Liver (tissue), 9 donors: ENCODE results near the gene KIF6. TPM values are rescaled to one million over a fixed set of nuclear protein-coding genes. Genes with fewer than 3 reads are reported as not detected.
A peak's percentile ranks its signal among the peaks of the same experiment; 100 is the strongest.

ENCODE experiments used
- DNase-seq: peaks from one replicate; pipeline ENCODE4 v3.0.0-alpha.2; 2017; ENCODE audit warnings: low spot score
- H3K27ac ChIP-seq, 2 donors: one replicate each; pipeline ENCODE4 v1.7.0; 2013; ENCODE audit warnings: inconsistent platforms in 2 of 2, low read length in 2 of 2, control low read depth in 1 of 2, low read depth in 1 of 2, mild to moderate bottlenecking in 1 of 2
- H3K27me3 ChIP-seq, 4 donors: one replicate each; pipeline versions ENCODE4 v1.6.1 to v1.7.0; 2013; ENCODE audit warnings: low read length in 3 of 4, inconsistent platforms in 1 of 4, mild to moderate bottlenecking in 1 of 4, moderate library complexity in 1 of 4; ENCODE audit not compliant: control insufficient read depth in 4 of 4, insufficient read depth in 4 of 4
- H3K36me3 ChIP-seq, 4 donors: one replicate each; pipeline versions ENCODE4 v1.6.1 to v1.7.0; 2013; ENCODE audit warnings: low read length in 3 of 4, mild to moderate bottlenecking in 3 of 4, low read depth in 1 of 4, moderate library complexity in 1 of 4; ENCODE audit not compliant: control insufficient read depth in 4 of 4, insufficient read depth in 3 of 4
- H3K4me1 ChIP-seq, 4 donors: one replicate each; pipeline versions ENCODE4 v1.6.1 to v1.7.0; 2013; ENCODE audit warnings: low read length in 3 of 4, mild to moderate bottlenecking in 3 of 4, moderate library complexity in 1 of 4; ENCODE audit not compliant: control insufficient read depth in 4 of 4, insufficient read depth in 4 of 4
- H3K4me3 ChIP-seq, 3 donors: one replicate each; pipeline versions ENCODE4 v1.6.1 to v1.7.0; 2013; ENCODE audit warnings: low read length in 3 of 3, control low read depth in 1 of 3, low read depth in 1 of 3, mild to moderate bottlenecking in 1 of 3
- H3K9ac ChIP-seq, 2 donors: one replicate each; pipeline ENCODE4 v1.7.0; 2013; ENCODE audit warnings: low read length in 2 of 2, mild to moderate bottlenecking in 2 of 2, moderate library complexity in 2 of 2, control low read depth in 1 of 2, low read depth in 1 of 2
- H3K9me3 ChIP-seq, 4 donors: one replicate each; pipeline versions ENCODE4 v1.6.1 to v1.7.0; 2013; ENCODE audit warnings: low read length in 3 of 4; ENCODE audit not compliant: control insufficient read depth in 4 of 4
- EGR1 ChIP-seq, 2 donors: IDR thresholded peaks; 2 replicates each; pipeline ENCODE4 v1.6.1; 2016 to 2018; ENCODE audit warnings: antibody characterized with exemption in 2 of 2, low read depth in 2 of 2
- FOXA1 ChIP-seq: IDR thresholded peaks from 2 replicates; pipeline ENCODE4 v1.6.1; 2016; ENCODE audit warnings: antibody characterized with exemption
- FOXA2 ChIP-seq: IDR thresholded peaks from 2 replicates; pipeline ENCODE4 v1.6.1; 2016; ENCODE audit warnings: antibody characterized with exemption
- GABPA ChIP-seq, 2 donors: IDR thresholded peaks in 1 of 2; conservative IDR thresholded peaks in 1 of 2; 2 replicates each; pipeline ENCODE4 v1.6.1; 2016; ENCODE audit warnings: antibody characterized with exemption in 2 of 2, mild to moderate bottlenecking in 1 of 2, moderate library complexity in 1 of 2
- HNF4A ChIP-seq, 2 donors: conservative IDR thresholded peaks; 2 replicates each; pipeline ENCODE4 v1.6.1; 2016; ENCODE audit warnings: antibody characterized with exemption in 2 of 2, mild to moderate bottlenecking in 2 of 2
- HNF4G ChIP-seq: IDR thresholded peaks from 2 replicates; pipeline ENCODE4 v1.6.1; 2016; ENCODE audit warnings: antibody characterized with exemption
- JUND ChIP-seq, 2 donors: IDR thresholded peaks; 2 replicates each; pipeline ENCODE4 v1.6.1; 2016; ENCODE audit warnings: antibody characterized with exemption in 2 of 2
- RAD21 ChIP-seq, 2 donors: IDR thresholded peaks; 2 replicates each; pipeline ENCODE4 v1.6.1; 2016; ENCODE audit warnings: antibody characterized with exemption in 2 of 2, mild to moderate bottlenecking in 2 of 2
- REST ChIP-seq: IDR thresholded peaks from 2 replicates; pipeline ENCODE4 v1.6.1; 2016; ENCODE audit warnings: antibody characterized with exemption, mild to moderate bottlenecking
- RXRA ChIP-seq, 2 donors: IDR thresholded peaks; 2 replicates each; pipeline ENCODE4 v1.6.1; 2017 to 2018; ENCODE audit warnings: antibody characterized with exemption in 2 of 2, mild to moderate bottlenecking in 1 of 2
- SP1 ChIP-seq: IDR thresholded peaks from 2 replicates; pipeline ENCODE4 v1.6.1; 2018; ENCODE audit warnings: antibody characterized with exemption, mild to moderate bottlenecking
- TAF1 ChIP-seq: conservative IDR thresholded peaks from 2 replicates; pipeline ENCODE4 v1.6.1; 2016; ENCODE audit warnings: antibody characterized with exemption, mild to moderate bottlenecking
- YY1 ChIP-seq: IDR thresholded peaks from 2 replicates; pipeline ENCODE4 v1.6.1; 2016; ENCODE audit warnings: antibody characterized with exemption, mild to moderate bottlenecking
- WGBS: extraction: QIAGEN DNeasy Blood & Tissue Kit; methylation state at CpG from one replicate; pipeline ENCODE4 v1.1.7; 2013; 5-methylcytosine and 5-hydroxymethylcytosine counted together
- polyA plus RNA-seq, 2 donors: library from polyadenylated mRNA; stranded (reverse) in 1 of 2; unstranded in 1 of 2; fragments of 200-250 nt in 1 of 2; fragments of >200 nt in 1 of 2; fragmentation: Nextera tagmentation in 1 of 2; extraction: Ambion mirVana in 1 of 2; gene quantifications; one replicate each; pipeline versions ENCODE4 v1.2.1 to v1.2.3, GENCODE V29; 2013 to 2015
- total RNA-seq, 2 donors: library from RNA; depleted of rRNA; stranded (reverse); fragments of >200 nt; gene quantifications; one replicate each; pipeline ENCODE4 v1.2.3, GENCODE V29; 2014
- TF ChIP-seq, protein P1 (sequence below): IDR thresholded peaks from 2 replicates; pipeline ENCODE4 v1.6.1; 2016; ENCODE audit warnings: antibody characterized with exemption
- TF ChIP-seq, protein P2 (sequence below): IDR thresholded peaks from 2 replicates; pipeline ENCODE4 v1.6.1; 2016; ENCODE audit warnings: antibody characterized with exemption
- TF ChIP-seq, protein P3 (sequence below): IDR thresholded peaks from 2 replicates; pipeline ENCODE4 v1.6.1; 2016; ENCODE audit warnings: antibody characterized with exemption
- TF ChIP-seq, protein P4 (sequence below): fragments of 150-350 bp; IDR thresholded peaks from 2 replicates; pipeline ENCODE4 v1.5.1; 2017; ENCODE audit warnings: improper control_type of control experiment, low read depth, low read length; ENCODE audit not compliant: missing input control
- donor health status: healthy.
- donor health status: healthy.
- donor health status: healthy.
- donor health status: healthy.
- donor health status: healthy.

The KIF6 gene, protein sequence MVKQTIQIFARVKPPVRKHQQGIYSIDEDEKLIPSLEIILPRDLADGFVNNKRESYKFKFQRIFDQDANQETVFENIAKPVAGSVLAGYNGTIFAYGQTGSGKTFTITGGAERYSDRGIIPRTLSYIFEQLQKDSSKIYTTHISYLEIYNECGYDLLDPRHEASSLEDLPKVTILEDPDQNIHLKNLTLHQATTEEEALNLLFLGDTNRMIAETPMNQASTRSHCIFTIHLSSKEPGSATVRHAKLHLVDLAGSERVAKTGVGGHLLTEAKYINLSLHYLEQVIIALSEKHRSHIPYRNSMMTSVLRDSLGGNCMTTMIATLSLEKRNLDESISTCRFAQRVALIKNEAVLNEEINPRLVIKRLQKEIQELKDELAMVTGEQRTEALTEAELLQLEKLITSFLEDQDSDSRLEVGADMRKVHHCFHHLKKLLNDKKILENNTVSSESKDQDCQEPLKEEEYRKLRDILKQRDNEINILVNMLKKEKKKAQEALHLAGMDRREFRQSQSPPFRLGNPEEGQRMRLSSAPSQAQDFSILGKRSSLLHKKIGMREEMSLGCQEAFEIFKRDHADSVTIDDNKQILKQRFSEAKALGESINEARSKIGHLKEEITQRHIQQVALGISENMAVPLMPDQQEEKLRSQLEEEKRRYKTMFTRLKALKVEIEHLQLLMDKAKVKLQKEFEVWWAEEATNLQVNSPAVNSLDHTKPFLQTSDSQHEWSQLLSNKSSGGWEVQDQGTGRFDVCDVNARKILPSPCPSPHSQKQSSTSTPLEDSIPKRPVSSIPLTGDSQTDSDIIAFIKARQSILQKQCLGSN
- total RNA-seq (1 to 10 TPM in 1 of 2 donors, under 1 TPM in 1; 0.17 to 7.5 TPM), polyA plus RNA-seq (under 1 TPM; 0.28 to 0.31 TPM)

GRCh38 chr6:39724787-39725631, at the start of gene KIF6:
Gene KIF6 (minus strand): TSS chr6:39725408. CDS start chr6:39725310, 98 bp downstream.
- peak within 1 kb of the TSS; percentile 83 to 92 (median 85) for H3K4me3 ChIP-seq
- H3K27me3 ChIP-seq = no peaks in the 10 kb centered on the region
- TF ChIP-seq, protein P1, sequence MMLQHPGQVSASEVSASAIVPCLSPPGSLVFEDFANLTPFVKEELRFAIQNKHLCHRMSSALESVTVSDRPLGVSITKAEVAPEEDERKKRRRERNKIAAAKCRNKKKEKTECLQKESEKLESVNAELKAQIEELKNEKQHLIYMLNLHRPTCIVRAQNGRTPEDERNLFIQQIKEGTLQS = no peak
- TF ChIP-seq FOXA2 (no peak), RAD21 (IDR thresholded peaks at IDR 0.05) (peak; percentile 20), SP1 (peak; percentile 40), YY1 (peak; percentile 24), HNF4G (no peak), REST (no peak), HNF4A (conservative IDR thresholded peaks at IDR 0.05) (peak in 1 of 2 donors; percentile 27), TAF1 (no peak), EGR1 (IDR thresholded peaks at IDR 0.05; ENCODE audit: low read depth in 2 of 2) (peak; percentile 80 to 90), FOXA1 (no peak), JUND (IDR thresholded peaks at IDR 0.05) (no peak), RXRA (IDR thresholded peaks at IDR 0.05) (peak; percentile 4 to 22), GABPA (IDR thresholded peaks at IDR 0.05 in 1 of 2, conservative IDR thresholded peaks at IDR 0.05 in 1 of 2) (peak in 1 of 2 donors; percentile 70)
- TF ChIP-seq, protein P2, sequence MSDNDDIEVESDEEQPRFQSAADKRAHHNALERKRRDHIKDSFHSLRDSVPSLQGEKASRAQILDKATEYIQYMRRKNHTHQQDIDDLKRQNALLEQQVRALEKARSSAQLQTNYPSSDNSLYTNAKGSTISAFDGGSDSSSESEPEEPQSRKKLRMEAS = peak; percentile 39
- TF ChIP-seq, protein P3, sequence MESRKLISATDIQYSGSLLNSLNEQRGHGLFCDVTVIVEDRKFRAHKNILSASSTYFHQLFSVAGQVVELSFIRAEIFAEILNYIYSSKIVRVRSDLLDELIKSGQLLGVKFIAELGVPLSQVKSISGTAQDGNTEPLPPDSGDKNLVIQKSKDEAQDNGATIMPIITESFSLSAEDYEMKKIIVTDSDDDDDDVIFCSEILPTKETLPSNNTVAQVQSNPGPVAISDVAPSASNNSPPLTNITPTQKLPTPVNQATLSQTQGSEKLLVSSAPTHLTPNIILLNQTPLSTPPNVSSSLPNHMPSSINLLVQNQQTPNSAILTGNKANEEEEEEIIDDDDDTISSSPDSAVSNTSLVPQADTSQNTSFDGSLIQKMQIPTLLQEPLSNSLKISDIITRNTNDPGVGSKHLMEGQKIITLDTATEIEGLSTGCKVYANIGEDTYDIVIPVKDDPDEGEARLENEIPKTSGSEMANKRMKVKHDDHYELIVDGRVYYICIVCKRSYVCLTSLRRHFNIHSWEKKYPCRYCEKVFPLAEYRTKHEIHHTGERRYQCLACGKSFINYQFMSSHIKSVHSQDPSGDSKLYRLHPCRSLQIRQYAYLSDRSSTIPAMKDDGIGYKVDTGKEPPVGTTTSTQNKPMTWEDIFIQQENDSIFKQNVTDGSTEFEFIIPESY = no peak
- TF ChIP-seq, protein P4, sequence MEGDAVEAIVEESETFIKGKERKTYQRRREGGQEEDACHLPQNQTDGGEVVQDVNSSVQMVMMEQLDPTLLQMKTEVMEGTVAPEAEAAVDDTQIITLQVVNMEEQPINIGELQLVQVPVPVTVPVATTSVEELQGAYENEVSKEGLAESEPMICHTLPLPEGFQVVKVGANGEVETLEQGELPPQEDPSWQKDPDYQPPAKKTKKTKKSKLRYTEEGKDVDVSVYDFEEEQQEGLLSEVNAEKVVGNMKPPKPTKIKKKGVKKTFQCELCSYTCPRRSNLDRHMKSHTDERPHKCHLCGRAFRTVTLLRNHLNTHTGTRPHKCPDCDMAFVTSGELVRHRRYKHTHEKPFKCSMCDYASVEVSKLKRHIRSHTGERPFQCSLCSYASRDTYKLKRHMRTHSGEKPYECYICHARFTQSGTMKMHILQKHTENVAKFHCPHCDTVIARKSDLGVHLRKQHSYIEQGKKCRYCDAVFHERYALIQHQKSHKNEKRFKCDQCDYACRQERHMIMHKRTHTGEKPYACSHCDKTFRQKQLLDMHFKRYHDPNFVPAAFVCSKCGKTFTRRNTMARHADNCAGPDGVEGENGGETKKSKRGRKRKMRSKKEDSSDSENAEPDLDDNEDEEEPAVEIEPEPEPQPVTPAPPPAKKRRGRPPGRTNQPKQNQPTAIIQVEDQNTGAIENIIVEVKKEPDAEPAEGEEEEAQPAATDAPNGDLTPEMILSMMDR = peak; percentile 4
- H3K4me1 ChIP-seq = peaks cover 1 to 6% (median 4%) of the 10 kb centered on the region in 4 donors
- no peaks in the 10 kb centered on the region for H3K36me3 ChIP-seq
- no peaks in the 10 kb centered on the region for H3K9me3 ChIP-seq
- peak within 1 kb of the TSS in 1 of 2 donors; percentile 63 for H3K27ac ChIP-seq
- WGBS = 2% methylated on average over 58 of the region's 58 CpGs
- peak; percentile 89 for DNase-seq
- H3K9ac ChIP-seq = no peak within 1 kb of the TSS
